Large intestine (tissue), 3 donors: ENCODE data around the gene SF3A2. TPM values are rescaled to one million over a fixed set of nuclear protein-coding genes. Genes with fewer than 3 reads are reported as not detected.

ENCODE experiments used
- DNase-seq, 2 donors: peaks; one replicate each; pipeline versions ENCODE4 v3.0.0 to v3.0.0-alpha.2; 2013
- H3K27ac ChIP-seq: one replicate; pipeline ENCODE4 v1.5.1; 2013; ENCODE audit warnings: low read length
- H3K27me3 ChIP-seq: 2 replicates; pipeline ENCODE4 v1.6.1; 2013; ENCODE audit warnings: low read length; ENCODE audit not compliant: control insufficient read depth, insufficient read depth
- H3K36me3 ChIP-seq: 2 replicates; pipeline ENCODE4 v1.6.1; 2013; ENCODE audit warnings: low read length; ENCODE audit not compliant: control insufficient read depth, insufficient read depth
- H3K4me1 ChIP-seq: one replicate; pipeline ENCODE4 v1.6.1; 2013; ENCODE audit warnings: low read length; ENCODE audit not compliant: control insufficient read depth, insufficient read depth
- H3K4me3 ChIP-seq: one replicate; pipeline ENCODE4 v1.5.1; 2013; ENCODE audit warnings: low read length
- H3K9me3 ChIP-seq: one replicate; pipeline ENCODE4 v1.6.1; 2013; ENCODE audit warnings: mild to moderate bottlenecking, low read depth, low read length, moderate library complexity; ENCODE audit not compliant: control insufficient read depth
- WGBS: methylation state at CpG from one replicate; pipeline ENCODE4 v1.1.5; 2013; ENCODE audit warnings: low lambda C conversion rate; ENCODE audit not compliant: insufficient coverage; 5-methylcytosine and 5-hydroxymethylcytosine counted together
- polyA plus RNA-seq: library from polyadenylated mRNA; unstranded; fragments of 120-200 nt; gene quantifications from one replicate; pipeline ENCODE4 v1.2.1, GENCODE V29; 2013

The SF3A2 gene
- polyA plus RNA-seq, 1 donor, result 75.2 TPM

DNA sequence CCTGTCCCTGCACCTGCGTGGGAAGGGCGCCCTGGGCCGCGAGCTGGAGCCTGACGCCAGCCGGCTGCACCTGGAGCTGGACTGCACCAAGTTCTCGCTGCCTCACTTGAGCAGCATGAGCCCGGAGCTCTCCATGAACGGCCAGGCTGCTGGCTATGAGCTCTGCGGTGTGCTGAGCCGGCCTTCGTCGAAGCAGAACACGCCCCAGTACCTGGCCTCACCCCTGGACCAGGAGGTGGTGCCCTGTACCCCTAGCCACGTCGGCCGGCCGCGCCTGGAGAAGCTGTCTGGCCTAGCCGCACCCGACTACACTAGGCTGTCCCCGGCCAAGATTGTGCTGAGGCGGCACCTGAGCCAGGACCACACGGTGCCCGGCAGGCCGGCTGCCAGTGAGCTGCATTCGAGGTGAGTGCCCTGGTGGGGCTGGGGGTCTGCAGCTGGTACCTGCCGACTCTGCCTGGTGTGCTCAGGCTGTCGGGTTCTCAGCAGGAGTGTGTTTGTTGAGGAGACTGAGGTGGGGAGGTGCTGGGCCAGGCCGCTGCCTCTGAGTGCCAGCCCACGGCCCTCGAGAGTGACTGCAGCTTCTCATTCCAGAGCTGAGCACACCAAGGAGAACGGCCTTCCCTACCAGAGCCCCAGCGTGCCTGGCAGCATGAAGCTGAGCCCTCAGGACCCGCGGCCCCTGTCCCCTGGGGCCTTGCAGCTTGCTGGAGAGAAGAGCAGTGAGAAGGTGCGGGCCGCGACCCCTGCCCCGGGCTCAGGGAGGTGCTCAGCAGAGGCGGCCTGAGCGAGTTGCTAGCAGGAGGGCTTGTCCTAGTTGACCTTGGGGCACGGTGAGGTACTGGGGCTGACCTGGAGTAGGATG, 20.0 kb upstream of the SF3A2 start:
- peaks cover 73% of the 10 kb centered on the region for H3K36me3 ChIP-seq
- no CpG with 5 or more reads among the region's 43 CpGs for WGBS

DNA sequence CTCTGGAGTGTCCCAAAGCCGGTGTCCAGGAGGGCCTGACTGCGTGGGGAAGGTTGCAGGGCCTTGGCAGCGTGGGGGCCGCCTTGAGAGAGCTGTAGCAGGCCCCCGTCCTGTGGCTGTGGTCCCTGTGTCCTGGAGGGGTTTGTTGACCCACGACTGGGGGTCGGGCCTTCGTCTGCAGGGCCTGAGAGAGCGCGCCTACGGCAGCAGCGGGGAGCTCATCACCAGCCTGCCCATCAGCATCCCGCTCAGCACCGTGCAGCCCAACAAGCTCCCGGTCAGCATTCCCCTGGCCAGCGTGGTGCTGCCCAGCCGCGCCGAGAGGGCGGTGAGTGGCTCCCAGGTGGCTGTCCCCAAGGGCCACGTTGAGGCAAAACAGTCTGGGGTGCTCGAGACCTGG, 19.0 kb upstream of the SF3A2 start:
- Histone ChIP-seq H3K36me3 (peaks cover 76% of the 10 kb centered on the region), H3K9me3 (peaks cover 5% of the 10 kb centered on the region), H3K4me1 (peaks cover 23% of the 10 kb centered on the region), H3K4me3 (no peak overlapping the region), H3K27me3 (no peaks in the 10 kb centered on the region), H3K27ac (no peak overlapping the region)
- no peak for DNase-seq
- WGBS, result no CpG with 5 or more reads among the region's 22 CpGs

More for the DNA sequence above, 20.0 kb upstream of the SF3A2 start:
- no peaks in the 10 kb centered on the region for H3K27me3 ChIP-seq
- peaks cover 5% of the 10 kb centered on the region for H3K9me3 ChIP-seq
- H3K4me3 ChIP-seq, result no peak overlapping the region
- no peak for DNase-seq
- H3K27ac ChIP-seq, result no peak overlapping the region
- H3K4me1 ChIP-seq, result peaks cover 31% of the 10 kb centered on the region

DNA sequence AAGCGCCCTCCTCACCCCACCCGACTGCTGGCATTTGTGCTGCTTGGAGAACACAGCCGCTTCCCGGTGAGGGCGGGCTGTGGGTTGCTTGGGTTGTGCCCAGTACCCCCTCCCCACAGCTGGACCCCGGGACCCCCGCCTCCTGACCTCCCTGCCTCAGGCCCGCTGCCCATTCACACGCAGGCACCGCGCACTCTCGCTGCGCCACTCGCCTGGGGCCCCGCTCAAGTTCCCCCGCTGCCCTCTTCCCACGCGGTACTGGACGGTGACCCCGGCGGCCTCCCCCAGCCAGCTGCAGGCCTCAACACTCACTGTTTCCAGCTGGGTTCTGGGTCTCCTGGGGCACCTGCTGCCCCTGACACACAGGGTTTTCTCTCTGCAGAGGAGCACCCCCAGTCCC, 16.9 kb upstream of the SF3A2 start:
- no peak overlapping the region for H3K27ac ChIP-seq
- DNase-seq, result no peak
- H3K36me3 ChIP-seq, result peaks cover 81% of the 10 kb centered on the region
- no peaks in the 10 kb centered on the region for H3K27me3 ChIP-seq
- no peak overlapping the region for H3K4me3 ChIP-seq
- peaks cover 2% of the 10 kb centered on the region for H3K4me1 ChIP-seq
- WGBS, result no CpG with 5 or more reads among the region's 21 CpGs
- no peaks in the 10 kb centered on the region for H3K9me3 ChIP-seq

DNA sequence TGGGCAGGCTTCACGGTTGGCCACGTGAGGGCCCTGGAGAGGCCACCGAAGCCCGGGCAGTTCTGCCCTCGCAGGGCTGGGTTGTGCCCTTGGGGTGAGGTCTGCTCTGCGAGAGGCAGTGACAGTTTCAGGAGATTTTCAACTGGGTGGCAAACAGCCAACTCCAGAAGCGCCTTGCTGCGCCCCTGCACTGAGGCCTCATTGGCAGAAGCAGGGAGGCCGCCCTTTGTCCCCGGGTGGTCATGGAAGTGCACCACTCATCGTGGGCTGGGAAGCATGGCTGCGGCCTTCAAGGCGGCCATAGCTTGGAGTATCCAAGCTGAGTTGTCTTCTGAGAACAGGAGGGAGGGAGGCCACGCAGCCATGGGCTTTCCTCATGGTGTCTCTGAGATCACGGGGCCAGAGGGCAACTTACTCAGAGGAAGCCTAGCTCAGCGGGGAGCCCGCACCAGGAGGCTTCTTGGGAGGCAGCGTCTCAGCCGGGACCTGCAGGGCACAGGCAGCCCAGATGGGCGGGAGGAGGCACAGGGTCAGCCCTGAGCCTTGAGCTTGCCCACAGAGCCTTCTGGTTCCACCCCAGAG, 15.3 kb upstream of the SF3A2 start:
- Histone ChIP-seq H3K9me3 (no peaks in the 10 kb centered on the region), H3K4me3 (no peak overlapping the region), H3K27me3 (no peaks in the 10 kb centered on the region), H3K4me1 (peaks cover 2% of the 10 kb centered on the region), H3K36me3 (peaks cover 81% of the 10 kb centered on the region), H3K27ac (no peak overlapping the region)
- no CpG with 5 or more reads among the region's 20 CpGs for WGBS
- DNase-seq, result peak in 1 of 2 donors; percentile 32

DNA sequence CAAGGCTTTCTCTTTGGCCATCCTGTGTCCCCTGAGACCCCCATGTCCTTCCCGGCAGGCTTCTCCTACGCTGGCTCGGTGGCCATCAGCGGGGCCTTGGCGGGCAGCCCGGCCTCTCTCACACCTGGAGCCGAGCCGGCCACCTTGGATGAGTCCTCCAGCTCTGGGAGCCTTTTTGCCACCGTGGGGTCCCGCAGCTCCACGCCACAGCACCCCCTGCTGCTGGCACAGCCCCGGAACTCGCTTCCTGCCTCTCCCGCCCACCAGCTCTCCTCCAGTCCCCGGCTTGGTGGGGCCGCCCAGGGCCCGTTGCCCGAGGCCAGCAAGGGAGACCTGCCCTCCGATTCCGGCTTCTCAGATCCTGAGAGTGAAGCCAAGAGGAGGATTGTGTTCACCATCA, 14.7 kb upstream of the SF3A2 start:
- Histone ChIP-seq H3K27me3 (no peaks in the 10 kb centered on the region), H3K36me3 (peaks cover 79% of the 10 kb centered on the region), H3K9me3 (no peaks in the 10 kb centered on the region), H3K4me1 (peaks cover 2% of the 10 kb centered on the region), H3K27ac (no peak overlapping the region), H3K4me3 (no peak overlapping the region)
- no peak for DNase-seq
- WGBS, result no CpG with 5 or more reads among the region's 20 CpGs

DNA sequence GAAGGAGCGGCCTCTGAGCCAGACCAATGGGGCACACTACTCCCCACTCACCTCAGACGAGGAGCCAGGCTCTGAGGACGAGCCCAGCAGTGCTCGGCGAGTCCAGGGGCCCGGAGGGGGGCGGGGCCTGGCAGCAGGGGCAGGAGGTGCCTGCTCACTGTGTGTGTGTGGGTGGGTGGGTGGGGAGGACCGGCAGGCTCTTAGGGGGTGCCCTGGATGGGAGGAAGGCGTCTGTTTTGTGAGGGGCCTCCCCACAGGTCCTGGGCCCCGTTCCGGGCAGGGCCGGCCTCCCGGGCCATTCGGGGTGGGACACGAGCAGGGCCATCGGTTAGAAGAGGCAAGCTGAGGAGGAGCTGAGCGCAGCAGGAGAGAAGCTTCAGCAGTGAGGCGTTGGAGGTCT, 13.2 kb upstream of the SF3A2 start:
- no CpG with 5 or more reads among the region's 18 CpGs for WGBS
- H3K4me1 ChIP-seq, result peaks cover 2% of the 10 kb centered on the region
- H3K4me3 ChIP-seq, result no peak overlapping the region
- no peak for DNase-seq
- no peaks in the 10 kb centered on the region for H3K27me3 ChIP-seq
- peaks cover 71% of the 10 kb centered on the region for H3K36me3 ChIP-seq
- no peaks in the 10 kb centered on the region for H3K9me3 ChIP-seq
- H3K27ac ChIP-seq, result no peak overlapping the region

DNA sequence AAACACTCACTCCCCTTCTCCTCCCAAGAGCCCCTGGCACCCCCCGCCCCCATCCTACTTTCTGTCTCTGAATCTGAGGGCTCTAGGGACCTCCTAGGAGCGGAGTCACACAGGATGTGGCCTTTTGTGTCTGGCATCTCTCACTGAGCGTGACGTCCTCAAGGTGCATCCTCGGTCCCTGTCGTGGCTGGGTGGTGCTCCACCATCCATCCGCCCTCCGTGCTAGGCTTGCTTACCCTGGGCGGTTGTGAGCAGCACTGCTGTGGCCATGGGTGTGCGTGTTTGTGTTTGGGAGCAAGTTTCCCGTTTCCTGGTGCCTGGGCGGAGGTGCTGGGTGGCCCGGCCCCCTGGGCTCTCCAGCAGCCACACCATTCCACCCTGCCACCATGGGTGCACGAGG, 12.7 kb upstream of the SF3A2 start:
- H3K27ac ChIP-seq, result no peak overlapping the region
- DNase-seq, result no peak
- H3K36me3 ChIP-seq, result peaks cover 76% of the 10 kb centered on the region

DNA sequence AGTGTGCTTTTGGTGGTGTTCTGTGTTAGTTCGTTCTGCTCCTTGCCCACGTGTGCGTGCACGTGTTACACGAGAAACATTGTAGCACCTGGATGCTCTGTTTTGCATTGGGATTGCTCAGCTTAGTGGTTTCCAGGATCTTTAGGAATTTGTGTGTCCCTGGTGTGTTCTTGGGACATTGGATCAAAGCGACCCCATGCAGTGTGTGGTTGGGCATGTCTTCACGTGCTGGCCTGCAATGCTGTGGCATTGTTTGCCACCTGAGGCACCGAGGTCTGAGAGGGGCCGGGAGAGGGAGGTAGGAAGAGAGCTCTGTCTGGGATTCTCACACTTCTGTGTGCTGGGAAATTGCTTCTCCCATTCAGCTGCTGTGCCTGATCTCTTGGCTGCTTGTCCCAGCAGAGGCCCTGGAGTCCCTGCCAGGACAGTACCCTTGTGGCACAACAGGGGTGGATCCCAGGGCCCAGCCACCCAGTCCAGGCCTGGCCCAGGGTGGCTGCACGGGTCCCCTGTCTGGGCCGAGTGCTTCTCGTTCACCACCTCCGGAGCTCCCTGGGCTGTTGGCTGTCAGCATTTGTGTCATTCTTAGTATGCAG, 11.8 kb upstream of the SF3A2 start:
- Histone ChIP-seq H3K9me3 (no peaks in the 10 kb centered on the region), H3K4me3 (no peak overlapping the region), H3K4me1 (peaks cover 2% of the 10 kb centered on the region), H3K27me3 (no peaks in the 10 kb centered on the region), H3K27ac (no peak overlapping the region), H3K36me3 (peaks cover 75% of the 10 kb centered on the region)
- no CpG with 5 or more reads among the region's 13 CpGs for WGBS
- DNase-seq, result no peak

More for the DNA sequence above, 12.7 kb upstream of the SF3A2 start:
- Histone ChIP-seq H3K9me3 (no peaks in the 10 kb centered on the region), H3K4me3 (no peak overlapping the region), H3K27me3 (no peaks in the 10 kb centered on the region), H3K4me1 (peaks cover 2% of the 10 kb centered on the region)
- whole genome bisulfite sequencing, result no CpG with 5 or more reads among the region's 14 CpGs

DNA sequence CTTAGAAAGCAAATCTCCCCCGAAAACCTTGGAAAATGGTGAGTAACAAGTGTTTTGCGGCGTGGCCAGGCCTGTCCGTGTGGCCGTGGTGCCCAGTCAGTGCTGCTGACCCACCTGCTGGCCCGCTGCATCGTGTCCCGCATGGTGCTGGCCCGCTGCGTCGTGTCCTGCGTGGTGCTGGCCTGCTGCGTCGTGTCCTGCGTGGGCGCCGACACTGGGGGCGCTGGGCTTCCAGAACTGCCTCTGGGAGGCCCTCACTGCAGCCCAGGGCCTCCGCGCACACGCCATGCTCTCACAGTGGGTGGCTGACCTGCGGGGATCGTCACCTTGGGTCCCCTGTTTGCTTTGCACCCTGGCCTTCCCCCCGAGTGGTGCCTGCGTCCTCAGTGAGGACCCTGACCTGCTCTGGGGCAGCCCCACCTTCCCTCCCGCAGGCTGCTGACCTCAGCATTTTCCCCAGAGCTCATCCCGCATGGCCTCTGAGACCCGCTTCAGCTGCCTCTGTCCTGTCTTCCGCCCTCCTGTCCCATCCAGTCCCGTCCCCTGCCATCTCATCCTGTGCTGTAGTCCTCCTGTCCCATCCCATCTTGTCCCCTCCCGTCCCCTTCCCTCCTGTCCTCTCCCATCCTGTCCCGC, 11.1 kb upstream of the SF3A2 start:
- H3K4me3 ChIP-seq, result no peak overlapping the region
- DNase-seq, result no peak
- peaks cover 2% of the 10 kb centered on the region for H3K4me1 ChIP-seq
- H3K27ac ChIP-seq, result no peak overlapping the region
- H3K27me3 ChIP-seq, result no peaks in the 10 kb centered on the region
- H3K36me3 ChIP-seq, result peaks cover 75% of the 10 kb centered on the region
- no peaks in the 10 kb centered on the region for H3K9me3 ChIP-seq
- 100% methylated on average over 1 of the region's 32 CpGs for WGBS

DNA sequence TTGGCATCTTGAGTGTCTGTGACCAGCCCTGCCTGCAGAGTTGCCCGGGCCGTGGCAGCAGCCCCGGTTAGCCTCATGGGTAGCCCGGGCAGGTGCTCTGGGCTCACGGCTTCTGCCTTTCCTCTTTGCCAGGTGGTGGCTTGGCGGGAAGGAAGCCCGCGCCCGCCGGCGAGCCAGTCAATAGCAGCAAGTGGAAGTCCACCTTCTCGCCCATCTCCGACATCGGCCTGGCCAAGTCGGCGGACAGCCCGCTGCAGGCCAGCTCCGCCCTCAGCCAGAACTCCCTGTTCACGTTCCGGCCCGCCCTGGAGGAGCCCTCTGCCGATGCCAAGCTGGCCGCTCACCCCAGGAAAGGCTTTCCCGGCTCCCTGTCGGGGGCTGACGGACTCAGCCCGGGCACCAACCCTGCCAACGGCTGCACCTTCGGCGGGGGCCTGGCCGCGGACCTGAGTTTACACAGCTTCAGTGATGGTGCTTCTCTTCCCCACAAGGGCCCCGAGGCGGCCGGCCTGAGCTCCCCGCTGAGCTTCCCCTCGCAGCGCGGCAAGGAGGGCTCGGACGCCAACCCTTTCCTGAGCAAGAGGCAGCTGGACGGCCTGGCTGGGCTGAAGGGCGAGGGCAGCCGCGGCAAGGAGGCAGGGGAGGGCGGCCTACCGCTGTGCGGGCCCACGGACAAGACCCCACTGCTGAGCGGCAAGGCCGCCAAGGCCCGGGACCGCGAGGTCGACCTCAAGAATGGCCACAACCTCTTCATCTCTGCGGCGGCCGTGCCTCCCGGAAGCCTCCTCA, 10.4 kb upstream of the SF3A2 start:
- no peak for DNase-seq
- peaks cover 2% of the 10 kb centered on the region for H3K4me1 ChIP-seq
- no peak overlapping the region for H3K27ac ChIP-seq
- peaks cover 80% of the 10 kb centered on the region for H3K36me3 ChIP-seq
- WGBS, result no CpG with 5 or more reads among the region's 59 CpGs
- no peaks in the 10 kb centered on the region for H3K27me3 ChIP-seq
- H3K9me3 ChIP-seq, result no peaks in the 10 kb centered on the region
- H3K4me3 ChIP-seq, result no peak overlapping the region
